NCI-H446 (cell line): ENCODE results near the gene OR13J1.

Source experiments
- DNase-seq, 2 experiments: peaks; one replicate each; lab custom pipeline; 2025; lab: John Stamatoyannopoulos, UW

Gene OR13J1

DNA sequence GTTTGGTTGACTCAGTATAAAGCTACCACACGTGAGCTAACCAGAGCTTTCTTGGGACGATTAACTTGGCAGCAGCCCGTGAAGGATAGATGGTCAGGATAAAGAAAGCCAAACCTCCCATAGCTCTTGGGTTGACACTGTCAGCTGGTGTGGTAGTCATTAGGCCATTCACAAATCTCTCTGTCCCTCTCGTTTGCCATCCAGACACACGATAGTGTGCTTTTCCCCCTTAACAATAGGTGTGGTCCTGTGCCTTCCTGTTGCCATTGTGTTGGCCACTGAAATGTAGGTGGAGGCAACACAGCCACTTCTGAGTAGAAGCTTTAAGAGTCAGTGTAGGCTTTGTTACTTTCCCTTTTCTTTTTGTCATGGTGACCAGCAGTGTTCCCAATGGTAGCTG, 11.7 kb downstream of the OR13J1 start:
- no peak for DNase-seq

DNA sequence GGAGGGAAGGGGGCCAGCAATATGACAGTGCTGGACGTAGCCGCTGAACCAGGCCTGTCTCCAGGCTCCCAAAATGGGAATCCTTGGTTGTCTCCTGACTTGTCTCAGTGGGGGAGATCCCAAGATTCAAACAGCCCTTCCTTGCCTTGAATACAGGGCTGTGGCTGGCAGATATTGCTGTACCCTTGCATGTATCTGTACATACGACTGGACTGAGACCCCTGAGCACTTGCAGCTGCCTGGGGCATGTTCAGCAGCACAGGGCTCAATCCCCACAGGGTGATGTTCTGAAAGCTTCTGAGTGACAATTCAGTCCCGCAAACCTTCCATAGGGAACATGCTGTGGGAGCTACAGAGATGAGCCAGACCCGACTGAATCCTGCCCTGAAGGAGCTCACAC, 13.3 kb downstream of the OR13J1 start:
- no peak for DNase-seq

DNA sequence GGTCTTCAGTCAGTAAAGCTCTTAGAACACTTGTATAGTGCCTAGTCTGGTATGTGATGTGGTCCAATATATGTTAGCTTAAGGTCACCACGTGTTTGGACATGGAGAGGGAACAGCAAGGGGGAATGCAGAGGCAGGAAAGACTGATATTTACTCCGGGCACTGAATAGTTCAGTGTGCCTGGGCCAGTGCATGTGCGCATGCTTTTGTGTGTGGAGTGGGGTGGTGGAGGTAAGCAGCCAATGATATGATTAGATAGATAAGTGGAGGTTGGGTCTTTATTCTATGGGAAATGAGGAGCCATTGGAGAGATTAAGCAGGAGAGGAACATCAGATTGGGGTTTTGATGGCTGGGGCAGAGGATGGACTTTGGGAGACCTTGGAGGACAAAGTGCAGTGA, 14.0 kb downstream of the OR13J1 start:
- no peak for DNase-seq

DNA sequence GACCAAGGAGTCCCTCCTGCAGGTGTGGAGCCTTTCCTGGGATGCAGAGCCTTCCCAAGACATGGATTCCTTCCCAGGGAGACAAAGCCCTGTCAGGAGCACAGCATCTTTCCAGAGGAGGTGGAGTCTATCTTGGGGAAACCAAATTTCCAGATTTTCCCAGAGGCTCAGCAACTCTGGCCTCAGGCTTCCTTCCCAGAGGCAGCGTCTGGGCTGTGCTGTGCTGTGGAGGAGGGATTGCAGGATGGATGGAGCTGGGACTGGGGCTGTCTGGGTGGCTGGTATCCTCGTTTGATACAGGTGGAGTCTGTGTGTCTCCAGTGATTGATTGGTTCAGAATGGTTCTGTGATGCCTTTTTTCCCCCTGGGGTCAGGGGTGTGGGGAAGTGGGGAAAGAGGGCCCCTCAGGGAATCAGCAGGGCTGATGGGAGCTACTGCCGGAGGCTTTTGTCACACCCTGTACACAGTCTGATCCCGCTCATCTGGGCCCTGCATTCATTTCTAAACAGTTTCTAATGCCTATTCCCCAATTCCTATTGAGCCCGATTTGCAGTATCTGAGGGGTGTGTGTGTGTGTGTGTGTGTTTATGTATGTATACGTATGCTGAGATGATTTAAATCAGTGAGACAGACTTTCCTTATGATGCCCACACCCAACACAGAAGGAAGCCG, 16.0 kb downstream of the OR13J1 start:
- no peak for DNase-seq

DNA sequence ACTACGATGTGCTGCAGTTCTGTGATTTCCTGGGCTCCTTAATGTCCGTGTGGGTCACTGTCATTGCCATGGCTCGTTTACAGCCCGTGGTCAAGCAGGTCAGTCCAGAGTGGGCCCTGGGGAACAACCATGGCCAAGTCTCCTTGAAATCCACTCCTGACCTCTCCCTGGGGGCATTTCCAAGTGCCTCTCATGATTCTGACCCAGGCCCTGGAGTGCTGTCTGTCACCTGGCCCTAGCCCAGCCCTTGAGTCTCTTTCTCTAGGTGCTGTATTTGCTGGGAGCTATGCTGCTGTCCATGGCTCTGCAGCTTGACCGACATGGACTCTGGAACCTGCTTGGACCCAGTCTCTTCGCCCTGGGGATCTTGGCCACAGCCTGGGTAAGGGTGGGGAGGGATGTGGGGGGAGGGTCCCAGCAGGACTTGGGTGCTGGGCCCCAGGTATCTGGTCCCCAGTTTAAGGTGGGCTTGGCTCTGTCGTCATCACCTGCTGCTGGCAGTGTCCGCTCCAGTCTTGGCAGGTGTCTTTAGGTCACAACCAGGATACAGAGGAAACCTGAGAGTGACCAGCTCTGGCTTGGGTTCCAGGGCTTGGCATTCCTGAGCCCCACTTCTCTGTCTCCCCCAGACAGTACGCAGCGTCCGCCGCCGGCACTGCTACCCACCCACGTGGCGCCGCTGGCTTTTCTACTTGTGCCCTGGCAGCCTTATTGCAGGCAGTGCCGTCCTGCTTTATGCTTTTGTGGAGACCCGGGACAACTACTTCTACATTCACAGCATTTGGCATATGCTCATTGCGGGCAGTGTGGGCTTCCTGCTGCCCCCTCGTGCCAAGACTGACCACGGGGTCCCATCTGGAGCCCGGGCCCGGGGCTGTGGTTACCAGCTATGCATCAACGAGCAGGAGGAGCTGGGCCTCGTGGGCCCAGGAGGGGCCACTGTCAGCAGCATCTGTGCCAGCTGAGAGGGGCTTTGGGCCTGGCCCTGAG, 17.0 kb downstream of the OR13J1 start:
- no peak for DNase-seq

DNA sequence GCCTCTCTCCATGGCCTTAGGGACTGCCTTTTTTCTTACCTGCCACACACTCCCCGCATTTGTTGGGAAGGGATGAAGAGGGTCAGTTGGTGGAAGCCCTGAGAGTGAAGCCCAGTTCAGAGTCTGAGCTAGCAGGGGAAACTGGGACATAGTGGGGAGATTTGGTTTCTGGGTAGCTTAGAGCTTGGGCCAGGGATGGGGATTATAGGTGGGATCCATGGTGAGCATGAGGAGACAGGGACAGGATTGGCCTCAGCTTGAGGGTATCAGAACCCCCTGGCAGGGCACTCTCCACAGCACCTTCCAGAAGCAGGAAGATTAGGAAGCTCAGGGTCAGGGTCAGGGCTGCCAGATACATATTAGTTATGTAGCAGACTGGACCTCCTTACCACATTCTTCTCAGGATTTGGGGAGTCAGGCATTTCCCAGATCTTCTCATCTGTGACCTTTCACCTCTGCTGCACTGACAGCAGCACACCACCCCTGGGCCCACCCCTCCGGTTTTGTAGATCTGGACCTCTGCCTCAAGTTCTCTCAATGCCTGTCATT, 17.9 kb downstream of the OR13J1 start:
- DNase-seq = no peak

DNA sequence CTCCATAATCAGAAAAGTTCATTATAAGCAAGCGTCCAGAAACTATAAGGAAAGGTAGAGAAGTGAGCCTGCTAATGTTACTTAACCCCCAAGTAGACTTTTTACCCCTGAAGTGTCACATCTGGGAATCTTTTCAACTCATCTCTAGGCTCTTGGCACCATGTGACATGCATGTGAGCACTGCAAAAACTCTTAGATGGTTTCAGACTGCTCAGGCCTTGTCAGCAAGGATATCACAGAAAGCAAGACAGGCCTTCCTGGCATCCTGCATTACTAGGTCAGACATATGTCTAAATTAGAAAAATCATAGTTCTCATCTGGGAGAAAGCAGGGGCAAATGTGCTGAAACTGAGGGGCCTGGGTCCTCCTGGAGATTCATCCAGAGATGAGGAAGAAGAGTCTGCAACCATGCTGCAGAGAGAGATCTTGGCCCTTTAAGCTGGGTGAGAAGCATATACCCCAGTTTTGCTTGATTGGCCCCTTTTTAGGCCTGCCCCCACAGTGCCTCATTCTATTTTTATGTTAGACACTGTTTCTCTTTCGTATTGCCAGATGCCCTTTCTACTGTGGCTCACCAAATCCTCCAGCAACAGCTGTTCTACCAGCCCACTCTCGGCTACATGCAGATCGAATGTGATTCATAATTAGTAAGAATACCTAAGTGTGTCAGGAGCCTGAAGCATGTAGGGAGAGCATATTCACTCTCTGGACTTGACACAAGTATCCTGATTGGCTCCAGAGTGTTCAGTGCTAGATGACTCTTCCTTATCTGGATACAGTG, 22.2 kb downstream of the OR13J1 start:
- no peak for DNase-seq

DNA sequence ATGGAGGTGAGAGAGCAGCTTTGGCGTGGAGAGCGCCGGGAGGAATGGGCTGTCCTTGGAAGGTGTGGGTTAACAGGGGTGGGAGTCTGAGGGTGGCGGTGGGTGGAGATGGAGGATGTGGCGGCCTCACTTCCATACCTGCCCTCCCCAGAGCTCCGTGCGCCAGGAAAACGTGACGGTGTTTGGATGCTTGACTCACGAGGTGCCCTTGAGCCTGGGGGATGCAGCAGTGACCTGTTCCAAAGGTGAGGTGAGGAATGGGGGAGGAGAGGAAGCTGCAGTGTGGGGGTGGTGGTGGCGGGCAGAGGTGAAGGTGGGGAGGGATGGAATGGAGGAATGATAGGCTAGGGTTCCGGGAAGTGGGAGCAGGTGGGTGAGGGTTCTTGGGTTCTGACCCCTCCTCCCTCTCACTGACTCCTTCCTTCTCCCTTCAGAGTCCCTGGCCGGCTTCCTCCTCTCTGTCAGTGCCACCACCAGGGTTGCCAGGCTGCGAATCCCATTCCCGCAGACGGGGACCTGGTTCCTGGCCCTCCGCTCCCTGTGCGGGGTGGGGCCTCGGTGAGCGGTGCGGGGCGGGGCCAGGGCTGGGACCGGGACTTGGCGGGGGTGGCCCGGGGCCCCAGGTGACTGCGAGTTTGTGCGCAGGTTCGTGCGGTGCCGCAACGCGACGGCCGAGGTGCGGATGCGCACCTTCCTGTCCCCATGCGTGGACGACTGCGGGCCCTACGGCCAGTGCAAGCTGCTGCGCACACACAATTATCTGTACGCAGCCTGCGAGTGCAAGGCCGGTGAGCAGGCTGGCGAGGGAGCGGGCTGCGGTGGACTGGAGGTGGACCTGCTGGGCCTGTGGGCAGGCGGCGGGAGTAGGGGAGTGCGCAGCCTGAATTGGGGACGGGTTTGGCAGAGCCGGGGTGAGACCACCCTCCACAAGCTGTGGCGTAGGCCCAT, 24.1 kb downstream of the OR13J1 start:
- no peak for DNase-seq

DNA sequence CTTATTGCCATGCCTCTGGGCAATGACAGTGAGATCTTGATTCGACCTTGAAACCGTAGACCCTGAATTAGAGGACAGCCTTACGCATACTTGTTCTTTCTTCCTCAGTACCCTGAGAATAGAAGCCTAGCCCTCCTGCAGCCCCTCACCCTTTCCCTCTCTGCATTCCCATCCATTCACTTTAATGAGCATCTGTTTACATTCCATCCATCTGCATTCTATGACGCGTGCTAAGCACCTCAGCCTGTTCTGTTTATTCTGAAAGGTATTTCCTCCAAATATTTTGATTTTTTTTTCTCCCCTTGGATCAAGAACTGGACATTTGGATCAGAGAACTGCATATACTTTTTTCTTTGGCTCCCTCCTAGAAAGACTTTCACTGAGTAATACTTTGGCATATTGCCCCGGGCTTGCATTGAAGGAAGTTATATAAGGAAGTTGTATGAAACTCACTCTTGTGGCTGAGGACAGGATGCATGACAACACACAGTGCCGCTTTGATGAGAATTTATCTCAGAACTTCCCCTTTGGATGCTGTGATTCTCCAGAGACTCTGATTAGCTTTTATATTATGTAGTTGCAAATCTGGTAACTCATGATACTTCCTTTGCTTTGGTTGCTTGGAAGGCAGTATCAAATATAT, 25.5 kb downstream of the OR13J1 start:
- peak in 1 of 2 experiments; percentile 15 for DNase-seq

DNA sequence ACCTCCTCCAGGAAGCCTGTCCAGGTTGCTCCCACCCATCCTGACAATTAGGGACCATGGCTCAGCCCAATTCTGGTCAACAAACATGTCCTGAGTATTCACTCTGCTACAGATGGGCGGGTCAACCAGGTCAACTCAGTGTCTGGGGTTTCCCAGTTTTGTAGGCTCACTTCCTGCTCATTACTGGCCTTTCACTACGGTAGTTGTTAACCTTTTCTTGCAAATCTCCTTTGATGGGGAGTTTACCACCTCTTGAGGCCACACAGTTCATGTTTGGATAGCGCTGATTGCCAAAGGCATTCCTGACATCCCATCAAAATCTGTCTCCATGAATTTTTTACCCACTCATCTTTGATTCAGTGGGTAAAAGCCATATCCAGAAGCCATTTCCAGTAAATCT, 27.4 kb downstream of the OR13J1 start:
- DNase-seq = no peak

DNA sequence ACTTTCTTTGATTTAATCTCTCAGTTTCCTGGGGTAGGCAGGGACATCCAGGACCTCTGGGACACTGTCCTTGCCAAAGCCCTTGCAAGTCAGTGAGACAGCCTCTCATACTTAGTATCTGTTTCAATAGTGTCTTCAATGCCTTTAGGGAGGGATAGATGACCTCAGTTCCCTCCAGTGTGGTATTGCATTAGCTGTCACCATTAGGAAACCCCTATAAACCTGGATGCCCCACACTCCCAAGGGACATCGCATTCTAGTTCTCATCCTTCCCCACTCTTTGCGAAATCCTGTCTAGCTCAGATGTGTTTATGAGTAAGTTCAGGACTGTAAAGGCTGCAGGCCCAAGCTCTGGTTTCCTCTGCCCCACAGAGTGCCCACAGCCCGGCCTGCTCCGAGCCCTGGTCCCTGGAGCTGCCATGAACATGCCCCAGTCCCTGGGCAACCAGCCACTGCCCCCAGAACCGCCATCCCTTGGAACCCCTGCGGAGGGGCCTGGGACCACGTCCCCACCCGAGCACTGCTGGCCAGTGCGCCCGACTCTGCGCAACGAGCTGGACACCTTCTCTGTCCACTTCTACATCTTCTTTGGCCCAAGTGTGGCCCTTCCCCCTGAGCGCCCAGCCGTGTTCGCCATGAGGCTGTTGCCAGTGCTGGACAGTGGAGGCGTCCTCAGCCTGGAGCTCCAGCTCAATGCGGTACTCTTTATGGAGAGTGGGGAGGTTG, 28.0 kb downstream of the OR13J1 start:
- DNase-seq = no peak

DNA sequence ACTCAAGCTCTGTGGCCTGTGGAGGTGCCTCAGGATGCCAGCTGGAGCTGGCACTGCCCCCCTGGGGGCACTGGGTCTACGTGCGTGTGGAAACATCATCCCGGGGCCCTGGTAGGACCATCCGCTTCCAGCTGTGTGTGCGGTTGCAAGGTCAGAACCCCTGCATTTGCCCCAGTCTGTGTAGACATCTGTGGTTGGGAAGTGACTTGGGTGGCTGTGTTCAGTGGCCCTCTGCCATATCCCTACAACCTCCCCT, 28.6 kb downstream of the OR13J1 start:
- no peak for DNase-seq

DNA sequence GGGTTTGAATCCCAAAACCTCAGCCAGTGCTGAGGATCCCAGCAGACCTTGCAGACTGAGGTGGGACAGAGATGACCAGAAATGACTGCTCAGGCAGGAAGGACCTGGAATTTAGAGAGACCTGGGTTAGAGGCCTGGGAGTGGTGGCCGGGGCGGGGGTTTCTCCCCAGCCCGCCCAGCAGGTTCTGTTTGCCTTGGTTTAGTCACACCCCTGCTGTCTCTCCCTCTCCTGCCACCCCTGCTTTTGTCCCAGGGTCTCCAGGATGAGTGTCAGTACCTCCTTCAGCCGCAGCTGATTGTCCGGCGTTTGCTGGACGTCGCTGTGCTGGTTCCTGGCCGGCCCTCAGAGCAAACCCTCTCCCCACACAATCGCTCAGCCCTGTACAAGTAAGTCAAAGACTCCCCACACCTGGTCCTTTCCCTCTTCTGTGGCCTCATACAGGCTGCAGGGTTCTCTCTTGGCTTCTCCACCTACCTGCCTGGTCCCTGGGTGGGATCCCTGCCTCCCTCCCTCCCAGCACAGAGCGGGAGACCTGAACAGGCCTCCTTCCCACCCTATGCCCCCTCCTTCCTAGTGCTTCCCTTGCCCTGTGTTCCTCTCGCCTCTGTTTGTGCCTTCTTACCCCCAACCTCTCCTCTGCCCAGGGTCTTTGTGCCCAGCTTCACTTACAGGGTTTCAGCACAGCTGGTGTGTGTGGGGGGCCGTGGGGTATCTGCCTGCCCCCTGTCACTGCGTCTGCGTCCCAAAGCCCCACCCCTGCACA, 29.1 kb downstream of the OR13J1 start:
- DNase-seq = no peak

DNA sequence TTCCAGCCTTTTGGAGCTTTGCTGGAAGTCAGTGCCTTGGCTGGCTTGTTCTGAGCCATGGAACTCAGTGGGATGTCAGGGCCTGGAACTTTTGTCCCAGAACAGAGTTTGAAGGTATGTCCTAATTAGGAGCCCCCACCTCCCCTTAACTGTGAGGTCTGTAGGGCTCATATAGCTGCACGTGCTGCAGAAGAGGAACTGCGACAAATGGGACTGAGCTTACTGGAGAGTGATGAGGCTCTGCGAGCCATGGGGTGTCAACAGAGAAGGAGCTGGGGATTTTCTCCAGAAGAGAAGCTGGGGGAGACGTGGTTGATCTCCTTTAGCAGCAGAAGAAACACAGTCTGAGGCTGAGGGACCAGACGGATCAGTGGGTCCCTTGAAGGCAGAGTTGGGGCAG, 30.3 kb downstream of the OR13J1 start:
- no peak for DNase-seq

DNA sequence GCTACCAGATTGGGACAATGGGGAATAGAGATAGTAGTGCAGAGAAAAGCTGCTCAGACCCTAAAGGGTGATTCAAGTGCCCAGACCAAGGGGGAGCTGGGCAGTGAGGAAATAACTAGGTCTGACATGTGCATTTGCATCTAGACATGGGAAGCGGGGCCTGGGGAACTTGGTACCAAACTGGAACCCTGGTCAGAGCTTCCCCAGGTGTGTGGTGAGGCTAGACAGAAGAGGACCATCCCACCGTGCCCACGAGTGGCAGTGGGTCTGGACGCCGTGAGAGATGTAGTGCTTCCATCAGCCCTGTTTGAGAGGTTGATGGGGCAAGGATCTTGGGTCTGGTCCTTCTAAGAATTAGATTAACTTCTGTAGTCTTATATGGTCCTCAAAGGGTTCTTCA, 33.6 kb downstream of the OR13J1 start:
- DNase-seq = no peak

DNA sequence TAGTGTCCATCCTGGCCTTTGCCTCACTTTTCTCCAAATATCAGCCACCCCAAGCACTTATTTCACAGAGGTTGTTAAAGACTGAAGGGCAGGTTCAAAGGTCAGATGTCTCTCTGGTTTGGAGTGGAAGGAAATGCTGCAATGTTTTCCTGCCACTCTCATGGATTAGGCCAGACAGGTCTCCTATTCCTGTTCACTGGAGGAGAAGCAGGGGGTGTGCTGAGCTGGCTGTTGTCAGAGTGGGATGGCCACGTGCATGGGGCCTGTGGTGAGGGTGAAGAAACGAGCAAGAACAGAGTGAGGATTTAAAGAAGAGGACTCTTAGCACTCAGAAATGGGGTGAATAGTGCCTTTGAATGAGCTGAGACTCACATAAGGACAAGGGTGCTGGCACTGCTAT, 34.4 kb downstream of the OR13J1 start:
- DNase-seq = no peak

DNA sequence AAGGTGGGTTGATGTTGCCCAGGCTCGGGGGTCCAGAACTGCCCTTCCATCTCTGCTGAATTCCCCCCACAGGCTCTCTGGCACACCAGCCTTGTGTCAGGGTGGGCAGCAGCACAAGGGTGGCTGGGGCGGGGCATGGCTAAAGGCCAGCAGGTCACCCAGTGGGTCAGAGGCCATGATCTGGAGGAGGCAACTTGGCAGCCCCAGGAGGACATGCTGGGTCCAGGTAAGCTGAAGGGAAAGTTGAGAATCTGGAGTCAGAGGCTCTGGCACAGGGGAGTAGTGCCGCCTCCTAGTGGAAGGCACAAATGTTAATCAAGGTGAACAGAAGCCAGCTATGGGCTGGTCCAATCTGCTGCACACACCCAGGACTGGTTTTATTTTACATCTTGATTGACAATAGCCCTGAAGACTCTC, 35.0 kb downstream of the OR13J1 start:
- no peak for DNase-seq

DNA sequence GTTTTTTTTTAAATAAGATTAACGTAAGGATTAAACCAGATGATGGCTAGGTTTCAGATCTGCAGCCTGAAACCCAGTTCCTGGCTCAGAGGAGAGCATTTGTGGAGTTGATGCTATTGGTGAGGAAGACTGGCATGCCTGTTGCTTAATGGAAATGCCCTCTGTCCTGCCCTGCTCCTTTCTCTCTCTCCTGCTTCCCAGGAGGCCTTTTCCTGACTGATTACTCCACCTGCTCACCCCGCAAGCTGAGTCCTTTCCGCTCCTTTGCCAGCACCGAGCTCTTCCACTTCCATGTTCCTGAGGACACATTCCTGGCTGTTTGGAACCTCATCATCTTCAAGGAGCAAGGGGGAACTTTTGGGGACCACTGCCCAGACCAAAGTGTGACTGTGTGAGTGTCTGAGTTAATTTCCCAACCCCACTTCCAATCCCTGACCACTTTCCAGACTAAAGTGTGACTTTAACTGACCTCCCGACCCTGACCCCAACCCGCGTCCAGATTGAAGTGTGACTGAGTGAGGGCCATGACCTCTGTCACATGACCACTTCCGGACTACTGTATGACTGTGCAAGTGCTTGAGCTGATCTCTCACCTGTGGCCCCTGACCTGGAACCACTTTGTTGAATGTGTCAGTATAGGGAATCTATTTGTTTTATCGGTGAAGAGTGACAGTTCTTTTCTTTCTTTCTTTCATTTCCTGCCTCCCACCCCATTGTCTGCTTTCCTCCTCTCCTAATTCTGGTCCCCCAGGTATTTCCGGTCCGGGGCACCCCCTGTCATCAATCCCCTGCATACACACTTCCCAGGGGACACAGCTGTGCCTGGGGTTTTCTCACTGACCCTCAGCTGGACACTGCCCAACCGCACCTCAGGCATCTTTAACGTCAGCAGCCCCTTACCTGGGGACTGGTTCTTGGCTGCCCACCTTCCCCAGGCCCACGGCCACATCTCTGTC, 35.7 kb downstream of the OR13J1 start:
- DNase-seq = no peak
